ENCODE measurements around the gene INPP5B.

GRCh38 chr1:37878071-37878470 lies 68.8 kb downstream of the INPP5B start:
- TF ChIP-seq CTCF (conservative IDR thresholded peaks at IDR 0.05 in 1 of 2, IDR thresholded peaks at IDR 0.05 in 1 of 2; ENCODE audit: low read depth in 1 of 2, low read length in 2 of 2) (no peak), EZH2 (IDR thresholded peaks at IDR 0.05; ENCODE audit: low read length, missing control alignments) (no peak)
